Measurements from ENCODE around the gene IGF1R. TPM values are rescaled to one million over a fixed set of nuclear protein-coding genes. Genes with fewer than 3 reads are reported as not detected.

IGF1R gene
- polyA plus RNA-seq, 1 experiment: 21.6 TPM

- no peak for DNase-seq (ENCODE audit: low read depth, low spot score)
- Histone ChIP-seq H3K27ac (ENCODE audit: low read depth, low read length) (peak overlapping the region; percentile 22), H3K4me3 (ENCODE audit: low read depth, low read length) (no peak overlapping the region), H3K27me3 (ENCODE audit: control insufficient read depth, insufficient read depth, low read length) (no peaks in the 10 kb centered on the region), H3K9me3 (ENCODE audit: control insufficient read depth, insufficient read depth, low read length) (no peaks in the 10 kb centered on the region)
- POLR2A ChIA-PET: interaction anchor here (1.3 kb wide), 1 partner anchor 15 kb away, joined by 5 read pairs; no protein-coding TSS in a partner anchor
- CTCF ChIA-PET: interaction anchor here (1.0 kb wide), 1 partner anchor 187 kb away, joined by 3 read pairs; no protein-coding TSS in a partner anchor
- TF ChIP-seq, protein P1, sequence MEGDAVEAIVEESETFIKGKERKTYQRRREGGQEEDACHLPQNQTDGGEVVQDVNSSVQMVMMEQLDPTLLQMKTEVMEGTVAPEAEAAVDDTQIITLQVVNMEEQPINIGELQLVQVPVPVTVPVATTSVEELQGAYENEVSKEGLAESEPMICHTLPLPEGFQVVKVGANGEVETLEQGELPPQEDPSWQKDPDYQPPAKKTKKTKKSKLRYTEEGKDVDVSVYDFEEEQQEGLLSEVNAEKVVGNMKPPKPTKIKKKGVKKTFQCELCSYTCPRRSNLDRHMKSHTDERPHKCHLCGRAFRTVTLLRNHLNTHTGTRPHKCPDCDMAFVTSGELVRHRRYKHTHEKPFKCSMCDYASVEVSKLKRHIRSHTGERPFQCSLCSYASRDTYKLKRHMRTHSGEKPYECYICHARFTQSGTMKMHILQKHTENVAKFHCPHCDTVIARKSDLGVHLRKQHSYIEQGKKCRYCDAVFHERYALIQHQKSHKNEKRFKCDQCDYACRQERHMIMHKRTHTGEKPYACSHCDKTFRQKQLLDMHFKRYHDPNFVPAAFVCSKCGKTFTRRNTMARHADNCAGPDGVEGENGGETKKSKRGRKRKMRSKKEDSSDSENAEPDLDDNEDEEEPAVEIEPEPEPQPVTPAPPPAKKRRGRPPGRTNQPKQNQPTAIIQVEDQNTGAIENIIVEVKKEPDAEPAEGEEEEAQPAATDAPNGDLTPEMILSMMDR (IDR thresholded peaks at IDR 0.05; ENCODE audit: low read depth, low read length): no peak
Measured at GRCh38 chr15:98888820-98889479, 240.6 kb downstream of the IGF1R start.

- peak overlapping the region; percentile 88 for H3K27ac ChIP-seq (ENCODE audit: low read depth, low read length)
- peak; percentile 44 for DNase-seq (ENCODE audit: low read depth, low spot score)
- CTCF ChIA-PET: interaction anchor here (1.0 to 1.2 kb wide), 2 partner anchors 8 to 186 kb away, joined by 3 to 5 read pairs; no protein-coding TSS in a partner anchor
- TF ChIP-seq, protein P1 (IDR thresholded peaks at IDR 0.05; ENCODE audit: low read depth, low read length): no peak
- no peaks in the 10 kb centered on the region for H3K9me3 ChIP-seq (ENCODE audit: control insufficient read depth, insufficient read depth, low read length)
- POLR2A ChIA-PET: interaction anchor here (0.6 to 1.3 kb wide), 4 partner anchors 8 to 24 kb away, joined by 3 to 6 read pairs (median 4); no protein-coding TSS in a partner anchor
- H3K4me3 ChIP-seq (ENCODE audit: low read depth, low read length): peak overlapping the region; percentile 0
- H3K27me3 ChIP-seq (ENCODE audit: control insufficient read depth, insufficient read depth, low read length): no peaks in the 10 kb centered on the region
Measured at GRCh38 chr15:98889930-98890695, 241.8 kb downstream of the IGF1R start.

GRCh38 chr15:98891301-98891700, 243.0 kb downstream of the IGF1R start:
- no peak for DNase-seq (ENCODE audit: low read depth, low spot score)
- Histone ChIP-seq H3K27ac (ENCODE audit: low read depth, low read length) (peak overlapping the region; percentile 3), H3K27me3 (ENCODE audit: control insufficient read depth, insufficient read depth, low read length) (no peaks in the 10 kb centered on the region), H3K4me3 (ENCODE audit: low read depth, low read length) (no peak overlapping the region), H3K9me3 (ENCODE audit: control insufficient read depth, insufficient read depth, low read length) (no peaks in the 10 kb centered on the region)
- POLR2A ChIA-PET: no interaction called here
- TF ChIP-seq, protein P1 (IDR thresholded peaks at IDR 0.05; ENCODE audit: low read depth, low read length): no peak
- CTCF ChIA-PET: interaction anchor here (1.7 kb wide), 2 partner anchors 13 to 372 kb away, joined by 4 to 5 read pairs; no protein-coding TSS in a partner anchor

- CTCF ChIA-PET: interaction anchor here (0.9 to 1.6 kb wide), 4 partner anchors 11 to 183 kb away, joined by 3 to 7 read pairs (median 3); no protein-coding TSS in a partner anchor
- H3K27ac ChIP-seq (ENCODE audit: low read depth, low read length): no peak overlapping the region
- POLR2A ChIA-PET: interaction anchor here (0.6 kb wide), 1 partner anchor 245 kb away, joined by 3 read pairs; no protein-coding TSS in a partner anchor
- no peak overlapping the region for H3K4me3 ChIP-seq (ENCODE audit: low read depth, low read length)
- DNase-seq (ENCODE audit: low read depth, low spot score): no peak
- TF ChIP-seq, protein P1 (IDR thresholded peaks at IDR 0.05; ENCODE audit: low read depth, low read length): no peak
- no peaks in the 10 kb centered on the region for H3K27me3 ChIP-seq (ENCODE audit: control insufficient read depth, insufficient read depth, low read length)
- H3K9me3 ChIP-seq (ENCODE audit: control insufficient read depth, insufficient read depth, low read length): no peaks in the 10 kb centered on the region
Measured at GRCh38 chr15:98893401-98893800, 245.1 kb downstream of the IGF1R start.

Data from AG04450 (cell line).